T-helper 22 cell (primary cell): ENCODE data around the gene SNX18.

Experiments
- DNase-seq: peaks from one replicate; pipeline ENCODE4 v3.0.0-alpha.2; 2020; ENCODE audit warnings: low read depth

SNX18 gene

GRCh38 chr5:54580997-54581811 is 63.6 kb downstream of the SNX18 start:
- no peak for DNase-seq

- DNase-seq, result no peak
These were observed 64.4 kb downstream of the SNX18 start for GRCh38 chr5:54581831-54582548.

- no peak for DNase-seq
These were observed 68.8 kb downstream of the SNX18 start for GRCh38 chr5:54586336-54586735.

DNA sequence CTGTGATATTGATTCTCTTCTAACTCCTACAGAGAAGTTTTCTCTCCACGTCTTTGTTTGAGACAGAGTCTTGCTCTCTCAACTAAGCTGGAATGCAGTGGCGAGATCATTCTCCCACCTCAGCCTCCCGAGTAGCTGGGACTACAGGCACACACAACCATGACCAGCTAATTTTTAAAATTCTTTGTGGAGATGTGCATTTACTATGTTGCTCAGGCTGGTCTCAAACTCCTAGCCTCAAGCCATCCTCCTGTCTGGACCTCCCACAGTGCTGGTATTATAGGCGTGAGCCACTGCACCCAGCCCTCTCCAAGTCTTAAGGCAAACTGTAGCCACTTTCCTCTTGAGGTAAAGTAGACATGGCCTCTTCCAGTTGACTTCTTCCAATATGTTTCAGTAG is 72.2 kb downstream of the SNX18 start:
- DNase-seq, result no peak

GRCh38 chr5:54590824-54591223 is 73.3 kb downstream of the SNX18 start:
- no peak for DNase-seq

DNA sequence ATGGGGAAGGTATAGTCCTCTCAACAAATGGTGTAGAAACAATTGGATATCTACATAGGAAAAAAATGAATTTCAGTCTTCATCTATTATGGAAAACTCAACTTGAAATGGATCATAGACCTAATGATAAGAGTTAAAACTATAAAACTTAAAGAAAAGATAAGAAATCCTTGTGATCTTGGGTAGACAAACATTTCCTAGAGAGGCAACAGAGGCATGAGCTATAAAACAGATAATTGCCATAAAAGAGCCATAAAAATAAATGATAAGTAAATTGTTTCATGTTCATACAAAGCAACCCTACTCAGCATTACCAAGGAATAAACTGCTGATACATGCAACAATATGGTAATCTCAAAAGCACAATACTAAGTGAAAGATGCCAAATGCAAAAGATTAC is 76.2 kb downstream of the SNX18 start:
- no peak for DNase-seq

GRCh38 chr5:54594181-54594580 is 76.6 kb downstream of the SNX18 start:
- DNase-seq, result no peak

- no peak for DNase-seq
These were observed 78.2 kb downstream of the SNX18 start for GRCh38 chr5:54595721-54596120.
